A549 (cell line): ENCODE measurements around the gene HS6ST3.

Experiments used
- CHD4 ChIP-seq: fragments of 200-600 bp; sonication (generic); IDR thresholded peaks from 2 replicates; pipeline ENCODE4 v1.6.1; 2016; ENCODE audit warnings: antibody characterized with exemption, mild to moderate bottlenecking, borderline replicate concordance
- ELK1 ChIP-seq: fragments of 150-350 bp; IDR thresholded peaks from 2 replicates; pipeline ENCODE4 v1.6.1; 2014; ENCODE audit warnings: low read depth, mild to moderate bottlenecking, low read length
- EP300 ChIP-seq, 2 experiments: fragments of >200 bp; sonication (Bioruptor Twin); formaldehyde crosslinking; IDR thresholded peaks; 2 replicates in 1 of 2; 3 replicates in 1 of 2; pipeline ENCODE4 v1.6.1; 2016 to 2017
- MAFK ChIP-seq: fragments of 450-650 bp; IDR thresholded peaks from 2 replicates; pipeline ENCODE4 v1.6.1; 2014; ENCODE audit not compliant: partially characterized antibody
- MYC ChIP-seq: IDR thresholded peaks from 2 replicates; pipeline ENCODE4 v1.6.1; 2012; ENCODE audit warnings: mild to moderate bottlenecking, inconsistent platforms, low read length, improper control_type of control experiment, borderline replicate concordance
- NFE2L2 ChIP-seq: fragments of 150-350 bp; conservative IDR thresholded peaks from 2 replicates; pipeline ENCODE4 v1.6.1; 2014; ENCODE audit warnings: low read length
- RFX5 ChIP-seq: fragments of 450-650 bp; IDR thresholded peaks from 2 replicates; pipeline ENCODE4 v1.7.1; 2014; ENCODE audit warnings: antibody characterized with exemption, mild to moderate bottlenecking, moderate library complexity
- SMC3 ChIP-seq: fragments of >200 bp; sonication (Bioruptor Twin); formaldehyde crosslinking; IDR thresholded peaks from 3 replicates; pipeline ENCODE4 v1.6.1; 2018; ENCODE audit warnings: inconsistent platforms
- TF ChIP-seq, protein P1 (sequence below): fragments of >200 bp; sonication (Bioruptor Twin); formaldehyde crosslinking; IDR thresholded peaks from 3 replicates; pipeline ENCODE4 v1.5.1; 2016

DNA sequence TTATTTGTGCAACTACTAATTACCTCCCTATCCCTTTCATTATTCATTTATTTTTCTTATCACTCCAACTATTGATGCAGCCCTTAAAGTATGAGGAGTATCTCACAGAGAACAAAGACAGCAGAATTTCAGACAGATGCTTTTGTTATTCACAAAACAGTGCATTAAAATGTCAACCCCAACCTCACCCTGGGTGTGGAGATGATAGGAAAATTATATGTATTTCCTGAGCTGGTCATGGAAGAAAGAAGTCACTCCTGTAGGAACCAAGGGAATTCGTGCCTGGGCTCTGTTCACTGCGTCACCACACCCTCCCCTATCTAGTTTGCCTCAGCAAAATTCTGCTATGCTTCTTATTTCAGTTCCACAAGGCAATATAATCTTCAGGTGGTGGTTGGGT, 588.9 kb downstream of the HS6ST3 start:
- TF ChIP-seq EP300 (IDR thresholded peaks at IDR 0.05) = no peak
- TF ChIP-seq ELK1 = no peak
- TF ChIP-seq RFX5 = no peak
- TF ChIP-seq, protein P1, sequence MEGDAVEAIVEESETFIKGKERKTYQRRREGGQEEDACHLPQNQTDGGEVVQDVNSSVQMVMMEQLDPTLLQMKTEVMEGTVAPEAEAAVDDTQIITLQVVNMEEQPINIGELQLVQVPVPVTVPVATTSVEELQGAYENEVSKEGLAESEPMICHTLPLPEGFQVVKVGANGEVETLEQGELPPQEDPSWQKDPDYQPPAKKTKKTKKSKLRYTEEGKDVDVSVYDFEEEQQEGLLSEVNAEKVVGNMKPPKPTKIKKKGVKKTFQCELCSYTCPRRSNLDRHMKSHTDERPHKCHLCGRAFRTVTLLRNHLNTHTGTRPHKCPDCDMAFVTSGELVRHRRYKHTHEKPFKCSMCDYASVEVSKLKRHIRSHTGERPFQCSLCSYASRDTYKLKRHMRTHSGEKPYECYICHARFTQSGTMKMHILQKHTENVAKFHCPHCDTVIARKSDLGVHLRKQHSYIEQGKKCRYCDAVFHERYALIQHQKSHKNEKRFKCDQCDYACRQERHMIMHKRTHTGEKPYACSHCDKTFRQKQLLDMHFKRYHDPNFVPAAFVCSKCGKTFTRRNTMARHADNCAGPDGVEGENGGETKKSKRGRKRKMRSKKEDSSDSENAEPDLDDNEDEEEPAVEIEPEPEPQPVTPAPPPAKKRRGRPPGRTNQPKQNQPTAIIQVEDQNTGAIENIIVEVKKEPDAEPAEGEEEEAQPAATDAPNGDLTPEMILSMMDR = no peak
- no peak for TF ChIP-seq MYC
- TF ChIP-seq SMC3 = no peak
- no peak for TF ChIP-seq CHD4
- no peak for TF ChIP-seq NFE2L2
- TF ChIP-seq MAFK = no peak
